Measurements from ENCODE around the gene C2orf68.
"Not testable (repeated sequence)": the region's sequence is repeated elsewhere in the genome, so short reads cannot be mapped to it uniquely, and the experiment has no call there.

C2orf68 gene

GRCh38 chr2:85611705-85612587, at the start of gene C2orf68:
C2orf68 (minus strand) TSS chr2:85612066; CDS start chr2:85611984, 82 bp downstream.
- peak; percentile 83 for DNase-seq (ENCODE audit: low spot score)

GRCh38 chr2:85661139-85661858, 49.4 kb upstream of the C2orf68 start:
- DNase-seq (ENCODE audit: low spot score) = no peak

GRCh38 chr2:85660725-85661124, 48.9 kb upstream of the C2orf68 start:
- DNase-seq (ENCODE audit: low spot score) = no peak

- DNase-seq (ENCODE audit: low spot score) = not testable (repeated sequence)
These were observed 48.4 kb upstream of the C2orf68 start for GRCh38 chr2:85660301-85660700.

GRCh38 chr2:85659324-85659981, 47.6 kb upstream of the C2orf68 start:
- no peak for DNase-seq (ENCODE audit: low spot score)

- not testable (repeated sequence) for DNase-seq (ENCODE audit: low spot score)
These were observed 45.5 kb upstream of the C2orf68 start for GRCh38 chr2:85657399-85657798.

GRCh38 chr2:85656468-85656867, 44.6 kb upstream of the C2orf68 start:
- DNase-seq (ENCODE audit: low spot score) = no peak

GRCh38 chr2:85655961-85656417, 44.1 kb upstream of the C2orf68 start:
- DNase-seq (ENCODE audit: low spot score) = no peak

GRCh38 chr2:85653996-85654395, 42.1 kb upstream of the C2orf68 start:
- no peak for DNase-seq (ENCODE audit: low spot score)

- DNase-seq (ENCODE audit: low spot score) = no peak
These were observed 40.2 kb upstream of the C2orf68 start for GRCh38 chr2:85652056-85652455.

- no peak for DNase-seq (ENCODE audit: low spot score)
These were observed 39.2 kb upstream of the C2orf68 start for GRCh38 chr2:85651097-85651496.

GRCh38 chr2:85650456-85650855, 38.6 kb upstream of the C2orf68 start:
- no peak for DNase-seq (ENCODE audit: low spot score)

- no peak for DNase-seq (ENCODE audit: low spot score)
These were observed 37.6 kb upstream of the C2orf68 start for GRCh38 chr2:85649201-85650190.

- DNase-seq (ENCODE audit: low spot score) = peak; percentile 20
These were observed 36.8 kb upstream of the C2orf68 start for GRCh38 chr2:85648619-85649018.

GRCh38 chr2:85647823-85648526, 36.1 kb upstream of the C2orf68 start:
- DNase-seq (ENCODE audit: low spot score) = no peak

- no peak for DNase-seq (ENCODE audit: low spot score)
These were observed 34.3 kb upstream of the C2orf68 start for GRCh38 chr2:85646166-85646565.

GRCh38 chr2:85644909-85645308, 33.0 kb upstream of the C2orf68 start:
- DNase-seq (ENCODE audit: low spot score) = no peak

GRCh38 chr2:85642725-85643124, 30.9 kb upstream of the C2orf68 start:
- no peak for DNase-seq (ENCODE audit: low spot score)

GRCh38 chr2:85635636-85636035, 23.8 kb upstream of the C2orf68 start:
- no peak for DNase-seq (ENCODE audit: low spot score)

GRCh38 chr2:85635011-85635410, 23.1 kb upstream of the C2orf68 start:
- no peak for DNase-seq (ENCODE audit: low spot score)

GRCh38 chr2:85631316-85631715, 19.4 kb upstream of the C2orf68 start:
- no peak for DNase-seq (ENCODE audit: low spot score)

Data from COLO829 (cell line).